Pancreas (tissue), 10 donors: ENCODE measurements around the gene DAB2IP. TPM values are rescaled to one million over a fixed set of nuclear protein-coding genes. Genes with fewer than 3 reads are reported as not detected.

Experiments
- ATAC-seq, 4 donors: fragments of 200-7000 bp; cut with Tn5 transposase; one replicate each; pipeline versions ENCODE4 v1.8.0 to v1.9.1; 2020; ENCODE audit warnings: mild to moderate bottlenecking in 4 of 4, moderate library complexity in 4 of 4
- DNase-seq, 6 donors: peaks; one replicate each; pipeline ENCODE4 v3.0.0-alpha.2; 2020
- FAIRE-seq: peaks from 2 replicates; lab custom pipeline; 2012; peaks lifted over from hg19 to GRCh38; lab: Jason Lieb, UNC
- H3K27ac ChIP-seq, 4 donors: fragments of 200-600 bp; sonication (generic); 1 replicate in 3 of 4; 2 replicates in 1 of 4; pipeline versions ENCODE4 v1.5.0 to v1.8.0; 2020
- H3K27me3 ChIP-seq, 4 donors: fragments of 200-600 bp; one replicate each; pipeline ENCODE4 v1.8.0; 2021
- H3K36me3 ChIP-seq, 3 donors: fragments of 200-600 bp; sonication (generic) in 1 of 3; one replicate each; pipeline versions ENCODE4 v1.5.0 to v1.8.0; 2020 to 2021
- H3K4me1 ChIP-seq, 3 donors: fragments of 200-600 bp; one replicate each; pipeline ENCODE4 v1.8.0; 2021
- H3K4me3 ChIP-seq, 4 donors: fragments of 200-600 bp; sonication (generic) in 2 of 4; one replicate each; pipeline versions ENCODE4 v1.5.0 to v1.8.0; 2020 to 2021
- H3K9me3 ChIP-seq, 4 donors: fragments of 200-600 bp; one replicate each; pipeline ENCODE4 v1.8.0; 2021
- WGBS, 2 donors: extraction: QIAGEN DNeasy Blood & Tissue Kit; methylation state at CpG; one replicate each; pipeline ENCODE4 v1.1.7; 2013; 5-methylcytosine and 5-hydroxymethylcytosine counted together
- intact Hi-C, 3 donors: fragments of 100-400 bp; cut with DNase I; formaldehyde crosslinking; loops; one replicate each; pipeline versions ENCODE4 v1.11.1 to v1.14.2; 2022
- polyA plus RNA-seq, 2 donors: library from polyadenylated mRNA; stranded (reverse); fragments of 200-250 nt; gene quantifications; one replicate each; pipeline ENCODE4 v1.2.3, GENCODE V29; 2013
- total RNA-seq, 6 donors: library from RNA; stranded (reverse); fragmentation: NEBNext Ultra II Directional in 4 of 6; extraction: Animal tissue kit (Norgen Biotek cat#: 25700) in 4 of 6; gene quantifications; one replicate each; pipeline versions ENCODE4 v1.2.1 to v1.2.4, GENCODE V29; 2021 to 2023
- TF ChIP-seq, protein P1 (sequence below), 4 donors: fragments of 200-600 bp; sonication (generic) in 3 of 4; IDR thresholded peaks; one replicate each; pipeline versions ENCODE4 v1.5.0 to v1.8.0; 2021; ENCODE audit warnings: antibody characterized with exemption in 4 of 4
- donor health status: healthy with polysubstance abuse.
- donor health status: DM: no; HTN: no; CAD: no; lungs with moderate emphysema.
- donor health status: DM: no; HTN: no; CAD: no.
- donor health status: control.
- donor health status: control.
- donor health status: Bipolar disorder and iron deficiency.
- donor health status: DM: yes; HTN: yes; CAD: no.
- donor health status: DM: no; HTN: no; CAD: no.
- donor health status: DM: no; HTN: no; CAD: no.
- donor health status: DM: yes; HTN: yes; CAD: no.

The DAB2IP gene
- total and polyA plus RNA-seq, 8 donors, result 14.7 to 52.1 (median 25.3) TPM

GRCh38 chr9:121821326-121821725 lies 169.9 kb downstream of the DAB2IP start:
- WGBS, 2 donors, result 92 to 93% methylated on average over 5 of the region's 5 CpGs
- Histone ChIP-seq H3K4me1 (no peaks in the 10 kb centered on the region), H3K36me3 (no peaks in the 10 kb centered on the region), H3K4me3 (no peak overlapping the region), H3K27me3 (no peaks in the 10 kb centered on the region), H3K9me3 (no peaks in the 10 kb centered on the region), H3K27ac (no peak overlapping the region)
- intact Hi-C loops, result no loop called here
- ATAC-seq (no peak), DNase-seq (no peak), FAIRE-seq (no peak)
- TF ChIP-seq, protein P1, sequence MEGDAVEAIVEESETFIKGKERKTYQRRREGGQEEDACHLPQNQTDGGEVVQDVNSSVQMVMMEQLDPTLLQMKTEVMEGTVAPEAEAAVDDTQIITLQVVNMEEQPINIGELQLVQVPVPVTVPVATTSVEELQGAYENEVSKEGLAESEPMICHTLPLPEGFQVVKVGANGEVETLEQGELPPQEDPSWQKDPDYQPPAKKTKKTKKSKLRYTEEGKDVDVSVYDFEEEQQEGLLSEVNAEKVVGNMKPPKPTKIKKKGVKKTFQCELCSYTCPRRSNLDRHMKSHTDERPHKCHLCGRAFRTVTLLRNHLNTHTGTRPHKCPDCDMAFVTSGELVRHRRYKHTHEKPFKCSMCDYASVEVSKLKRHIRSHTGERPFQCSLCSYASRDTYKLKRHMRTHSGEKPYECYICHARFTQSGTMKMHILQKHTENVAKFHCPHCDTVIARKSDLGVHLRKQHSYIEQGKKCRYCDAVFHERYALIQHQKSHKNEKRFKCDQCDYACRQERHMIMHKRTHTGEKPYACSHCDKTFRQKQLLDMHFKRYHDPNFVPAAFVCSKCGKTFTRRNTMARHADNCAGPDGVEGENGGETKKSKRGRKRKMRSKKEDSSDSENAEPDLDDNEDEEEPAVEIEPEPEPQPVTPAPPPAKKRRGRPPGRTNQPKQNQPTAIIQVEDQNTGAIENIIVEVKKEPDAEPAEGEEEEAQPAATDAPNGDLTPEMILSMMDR (IDR thresholded peaks at IDR 0.05), result no peak

DNA sequence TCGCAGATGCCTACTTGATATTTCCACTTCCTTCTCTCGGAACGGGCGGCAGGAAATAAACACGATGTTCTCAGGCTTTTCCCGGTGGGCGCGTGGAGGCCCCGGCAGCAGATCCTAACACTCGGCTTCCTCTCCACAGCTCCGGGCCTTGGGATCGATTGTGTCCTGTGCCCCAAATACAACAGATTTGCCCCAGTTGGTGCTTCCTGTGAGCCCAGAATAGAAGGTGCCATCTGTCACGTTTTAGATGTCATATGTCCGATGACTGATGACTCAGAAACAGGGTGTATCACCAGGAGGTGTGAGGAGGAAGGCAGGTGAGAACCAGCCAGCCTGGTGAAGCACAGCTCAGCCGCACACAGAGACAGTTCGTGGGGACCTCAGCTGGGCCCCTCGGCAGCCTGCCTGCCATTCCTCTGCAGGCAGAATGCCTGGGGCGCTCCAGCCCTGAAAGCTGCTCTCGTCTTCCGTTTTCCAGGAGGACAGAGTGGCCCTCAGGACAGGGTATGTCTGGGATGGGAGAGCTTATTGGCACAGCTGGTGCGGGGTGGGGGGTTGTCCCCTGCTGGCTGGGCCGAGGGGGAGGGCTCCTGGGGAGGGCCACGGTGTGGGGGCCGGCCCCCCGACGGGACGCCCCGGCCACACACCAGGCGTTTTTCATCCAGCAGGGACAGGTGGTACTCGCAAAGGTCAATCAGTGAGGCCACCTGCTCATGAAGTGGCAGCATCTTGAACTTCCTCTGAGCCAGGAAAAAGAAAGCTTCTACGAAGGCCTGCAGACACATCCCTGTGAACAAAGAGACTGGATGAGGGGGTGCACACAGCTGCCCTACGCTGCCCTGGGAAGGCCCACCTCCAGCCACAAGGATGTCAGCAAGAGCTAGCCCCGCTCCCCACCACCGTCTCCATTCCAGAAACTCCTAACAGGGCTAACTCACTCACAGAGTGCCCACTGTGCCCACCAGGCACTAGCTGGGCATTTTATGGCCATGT lies 171.0 kb downstream of the DAB2IP start:
- FAIRE-seq (no peak), ATAC-seq (no peak), DNase-seq (no peak)
- TF ChIP-seq, protein P1 (IDR thresholded peaks at IDR 0.05), result no peak
- Histone ChIP-seq H3K36me3 (no peaks in the 10 kb centered on the region), H3K9me3 (no peaks in the 10 kb centered on the region), H3K4me1 (no peaks in the 10 kb centered on the region), H3K4me3 (no peak overlapping the region), H3K27ac (no peak overlapping the region), H3K27me3 (no peaks in the 10 kb centered on the region)
- intact Hi-C loops, result no loop called here
- WGBS, 2 donors, result 86 to 89% methylated on average over 34 of the region's 34 CpGs

DNA sequence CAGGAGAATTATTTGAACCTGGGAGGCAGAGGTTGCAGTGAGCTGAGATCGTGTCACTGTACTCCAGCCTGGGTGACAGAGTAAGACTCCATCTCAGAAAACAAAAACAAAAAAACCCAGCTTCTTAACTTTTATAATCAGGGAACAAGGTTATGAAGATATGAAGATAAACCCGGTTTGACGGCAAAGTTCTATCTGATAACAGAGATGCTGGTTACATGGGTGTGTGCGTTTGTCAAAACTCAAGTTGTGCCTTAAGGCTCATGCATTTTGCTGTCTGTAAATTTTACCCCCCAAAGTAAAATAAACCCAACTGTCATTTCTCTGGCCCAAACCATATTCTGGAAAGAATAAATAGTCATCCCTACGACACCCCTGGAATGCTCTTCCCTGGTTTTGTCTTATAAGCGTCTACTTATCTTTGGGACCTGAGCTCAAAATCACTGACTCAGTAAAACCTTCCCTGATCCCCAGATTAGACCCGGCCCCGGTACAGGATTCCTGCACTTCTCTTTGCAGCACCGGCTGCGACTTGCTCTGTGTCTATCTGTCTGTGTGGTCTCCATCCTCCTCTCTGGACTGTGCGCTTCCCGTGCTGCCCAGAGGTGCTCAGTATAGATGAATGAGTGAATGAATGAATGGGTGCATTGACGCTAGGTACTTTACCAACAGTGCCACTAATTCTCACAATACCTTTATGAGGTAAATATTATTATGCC lies 172.2 kb downstream of the DAB2IP start:
- Histone ChIP-seq H3K27ac (no peak overlapping the region), H3K4me3 (no peak overlapping the region), H3K36me3 (no peaks in the 10 kb centered on the region), H3K4me1 (no peaks in the 10 kb centered on the region), H3K9me3 (no peaks in the 10 kb centered on the region), H3K27me3 (no peaks in the 10 kb centered on the region)
- 92% methylated on average over 13 of the region's 13 CpGs for WGBS, 2 donors
- DNase-seq (no peak), ATAC-seq (no peak), FAIRE-seq (no peak)
- TF ChIP-seq, protein P1 (IDR thresholded peaks at IDR 0.05), result no peak
- intact Hi-C loops, result no loop called here

DNA sequence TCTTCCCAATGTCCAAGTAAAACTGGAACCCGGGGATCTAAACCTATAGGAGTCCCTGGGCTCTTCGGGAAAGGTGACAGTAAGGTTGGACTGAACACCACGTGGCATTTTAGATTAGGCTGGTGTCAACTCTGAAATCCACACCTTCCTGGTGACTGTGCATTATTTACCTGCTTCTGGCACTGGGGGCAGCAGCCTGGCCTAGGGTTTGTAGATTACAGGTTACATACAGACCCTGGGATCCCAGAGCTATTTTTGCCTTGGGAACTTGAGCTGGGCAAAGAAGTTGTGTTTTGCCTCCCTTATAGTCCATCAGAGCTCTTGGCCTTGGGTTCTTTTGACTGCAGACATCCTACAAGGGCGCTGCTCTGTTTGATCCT lies 173.2 kb downstream of the DAB2IP start:
- no peak overlapping the region for H3K27ac ChIP-seq
- H3K27me3 ChIP-seq, result no peaks in the 10 kb centered on the region
- peak in 2 of 4 donors; percentile 37 to 48 for ATAC-seq
- no peaks in the 10 kb centered on the region for H3K36me3 ChIP-seq
- no peak for DNase-seq
- no peak overlapping the region for H3K4me3 ChIP-seq
- intact Hi-C loops, result no loop called here
- H3K4me1 ChIP-seq, result no peaks in the 10 kb centered on the region
- TF ChIP-seq, protein P1 (IDR thresholded peaks at IDR 0.05), result no peak
- WGBS, 2 donors, result 50 to 61% methylated on average over 4 of the region's 4 CpGs
- H3K9me3 ChIP-seq, result no peaks in the 10 kb centered on the region
- no peak for FAIRE-seq
